Stimulated activated CD4-positive, alpha-beta T cell treated with anti-CD3 and anti-CD28 coated beads, Interleukin-4, amount 100 ng/mL, for 48 hours (primary cell): ENCODE data around the gene IZUMO1.
"Not testable (repeated sequence)": the region's sequence is repeated elsewhere in the genome, so short reads cannot be mapped to it uniquely, and the experiment has no call there.

Experiments used
- DNase-seq, 2 donors: peaks; one replicate each; pipeline ENCODE4 v3.0.0-alpha.2; 2020; ENCODE audit warnings: low read depth in 2 of 2

The IZUMO1 gene

DNA sequence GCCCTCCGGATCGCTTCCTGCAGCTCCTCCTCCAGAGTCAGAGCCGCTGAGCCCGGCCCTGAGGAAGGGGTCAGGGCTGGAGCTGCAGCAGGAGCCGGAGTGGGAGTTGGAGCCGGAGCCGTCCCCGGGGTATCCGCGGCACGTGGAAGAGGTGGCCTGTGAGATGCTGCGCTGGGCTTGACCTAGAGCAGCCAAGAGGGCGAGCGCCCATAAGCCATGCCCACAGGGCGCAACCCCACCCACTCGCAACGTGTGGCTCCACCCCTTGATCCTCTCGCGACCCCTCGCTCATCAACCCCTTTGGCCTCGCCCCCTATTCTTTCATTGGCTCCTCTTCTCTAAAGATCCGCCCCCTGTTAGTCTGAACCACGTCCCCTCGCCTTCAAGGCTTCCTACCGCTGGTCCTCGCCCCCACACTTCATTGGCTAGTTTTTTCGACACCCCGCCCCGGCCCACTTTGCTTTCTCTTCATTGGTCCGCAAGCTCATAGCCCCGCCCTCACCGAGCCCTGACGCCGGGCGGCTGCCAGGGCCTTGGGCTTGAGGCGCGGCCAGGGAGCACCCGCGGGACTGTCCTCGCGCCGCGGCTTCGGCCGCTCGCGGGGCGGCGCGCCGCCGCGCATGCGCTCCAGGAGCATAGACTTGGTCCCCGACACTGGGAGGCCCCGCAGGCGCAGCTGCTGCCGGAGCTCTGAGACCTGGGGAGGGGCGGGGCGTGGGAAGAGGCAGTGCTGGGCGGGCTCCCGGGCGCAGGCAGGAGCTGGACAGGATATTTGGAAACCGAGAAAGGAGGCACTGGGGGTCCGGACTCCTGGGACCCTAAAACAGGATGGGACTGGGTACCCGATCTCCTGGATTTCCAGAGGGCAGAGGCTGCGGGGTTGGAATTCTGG lies 32.6 kb downstream of the IZUMO1 start:
- peak; percentile 97 to 98 for DNase-seq

- no peak for DNase-seq
Measured at GRCh38 chr19:48713041-48713863, 33.5 kb downstream of the IZUMO1 start.

DNA sequence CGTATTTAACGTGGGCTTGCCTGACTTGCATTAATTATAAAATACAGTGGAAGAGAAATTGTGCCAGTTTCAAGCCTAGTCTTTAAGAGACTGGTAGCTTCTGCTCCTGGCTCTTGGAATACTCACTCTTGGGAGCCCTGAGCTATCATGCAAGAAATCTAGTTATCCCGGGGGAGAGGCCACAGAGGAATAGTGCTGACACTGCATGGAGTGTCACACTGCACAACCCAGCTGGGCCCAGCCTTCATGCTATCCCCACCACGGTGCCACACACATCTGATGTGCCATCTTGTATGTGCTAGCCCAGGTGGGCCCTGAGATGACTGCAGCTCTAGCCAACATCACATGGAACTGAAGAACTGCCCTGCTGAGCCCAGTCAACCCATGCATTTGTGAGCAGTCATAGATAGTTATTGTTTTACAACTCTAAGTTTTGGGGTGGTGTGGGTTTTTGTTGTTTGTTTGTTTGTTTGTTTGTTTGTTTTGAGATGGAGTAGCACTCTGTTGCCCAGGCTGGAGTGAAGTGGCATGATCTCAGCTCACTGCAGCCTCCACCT lies 35.5 kb downstream of the IZUMO1 start:
- no peak for DNase-seq

- no peak for DNase-seq
Measured at GRCh38 chr19:48708471-48708870, 38.2 kb downstream of the IZUMO1 start.

DNA sequence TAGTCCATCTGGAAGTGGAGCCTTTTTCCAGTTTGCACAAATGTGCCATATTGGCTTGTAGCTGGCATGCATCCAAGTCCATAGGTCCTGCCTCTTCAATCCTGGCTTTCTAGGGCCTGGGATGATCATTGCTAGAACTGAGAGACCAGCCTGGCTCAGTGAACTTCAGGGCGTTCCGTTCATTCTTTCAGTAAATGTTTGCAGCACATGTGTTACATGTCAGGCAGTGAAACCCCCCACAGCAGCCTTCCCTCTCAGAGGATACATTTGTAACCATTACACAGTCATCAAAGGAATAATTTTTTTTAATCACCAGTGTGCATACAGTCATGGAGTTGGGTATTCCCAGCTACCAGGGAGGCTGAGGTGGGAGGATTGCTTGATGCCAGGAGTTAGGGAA lies 41.3 kb downstream of the IZUMO1 start:
- no peak for DNase-seq

GRCh38 chr19:48703316-48703715 lies 43.4 kb downstream of the IZUMO1 start:
- DNase-seq = no peak

GRCh38 chr19:48702701-48703100 lies 44.0 kb downstream of the IZUMO1 start:
- no peak for DNase-seq

- DNase-seq = no peak
Measured at GRCh38 chr19:48698046-48698445, 48.7 kb downstream of the IZUMO1 start.

DNA sequence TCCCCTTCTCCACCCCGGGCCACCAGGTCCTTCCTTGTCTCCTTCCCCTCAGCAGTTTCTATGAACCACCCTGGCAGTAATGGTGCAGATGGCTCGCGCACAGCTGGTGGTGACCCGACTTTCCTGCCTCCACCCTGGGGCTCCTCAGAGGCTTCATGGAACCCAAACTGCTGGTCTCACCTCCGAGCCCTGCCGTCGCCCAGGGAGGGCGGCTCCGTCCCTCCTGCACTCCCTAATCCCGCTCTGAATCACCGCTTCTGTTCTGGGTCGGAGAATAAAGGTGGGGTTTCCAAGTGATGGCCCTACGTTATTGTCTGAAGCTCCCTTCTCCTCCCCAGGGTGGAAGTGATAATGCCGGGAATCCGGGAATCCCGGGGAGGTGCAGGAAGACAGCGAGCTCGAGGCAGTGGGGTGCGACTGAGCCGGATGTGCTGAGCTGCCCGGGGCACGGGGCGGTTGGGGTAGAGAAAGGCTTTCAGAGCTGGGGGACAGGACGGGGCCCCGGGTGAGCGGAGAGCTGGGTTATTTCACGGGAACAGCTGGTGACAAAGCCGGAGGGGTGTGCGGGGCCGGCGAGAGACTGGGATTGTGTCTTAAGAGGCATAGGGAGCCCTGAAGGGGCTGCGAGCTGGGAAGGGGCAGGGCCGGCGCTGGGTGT lies 50.2 kb downstream of the IZUMO1 start:
- DNase-seq = no peak

- no peak for DNase-seq
Measured at GRCh38 chr19:48695743-48696352, 50.9 kb downstream of the IZUMO1 start, which contains the start of gene FUT2. Gene FUT2 (plus strand): TSS chr19:48695971. CDS start chr19:48702957, 6,986 bp downstream.

GRCh38 chr19:48693629-48694028 lies 53.1 kb downstream of the IZUMO1 start:
- not testable (repeated sequence) for DNase-seq
